ENCODE measurements around the gene AARSD1. TPM values are rescaled to one million over a fixed set of nuclear protein-coding genes. Genes with fewer than 3 reads are reported as not detected.
"Not testable (repeated sequence)": the region's sequence is repeated elsewhere in the genome, so short reads cannot be mapped to it uniquely, and the experiment has no call there.

The AARSD1 gene
- 52.5 TPM for polyA plus RNA-seq (2013, experiment 1 of 2; ENCODE audit: insufficient read length)
- polyA plus RNA-seq (2013, experiment 2 of 2; ENCODE audit: insufficient read length), result 48.1 TPM

- DNase-seq, result peak; percentile 92
Observed at GRCh38 chr17:42964161-42964932, at the start of gene AARSD1. Gene AARSD1 (minus strand): TSS chr17:42964454. CDS start chr17:42964440, 14 bp downstream.

DNA sequence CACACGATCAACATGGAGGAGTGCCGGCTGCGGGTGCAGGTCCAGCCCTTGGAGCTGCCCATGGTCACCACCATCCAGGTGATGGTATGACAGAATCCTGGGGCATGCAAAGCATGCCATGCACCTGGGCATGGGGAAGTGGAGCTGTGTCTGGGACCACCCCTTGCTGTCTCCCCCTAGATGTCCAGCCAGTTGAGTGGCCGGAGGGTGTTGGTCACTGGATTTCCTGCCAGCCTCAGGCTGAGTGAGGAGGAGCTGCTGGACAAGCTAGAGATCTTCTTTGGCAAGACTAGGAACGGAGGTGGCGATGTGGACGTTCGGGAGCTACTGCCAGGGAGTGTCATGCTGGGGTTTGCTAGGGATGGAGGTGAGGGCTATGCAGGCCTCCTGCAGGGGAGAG lies 49.0 kb upstream of the AARSD1 start:
- no peak for DNase-seq

- DNase-seq, result no peak
Observed at GRCh38 chr17:43011728-43012472, 47.6 kb upstream of the AARSD1 start.

- DNase-seq, result no peak
Observed at GRCh38 chr17:43010667-43011308, 46.5 kb upstream of the AARSD1 start.

DNA sequence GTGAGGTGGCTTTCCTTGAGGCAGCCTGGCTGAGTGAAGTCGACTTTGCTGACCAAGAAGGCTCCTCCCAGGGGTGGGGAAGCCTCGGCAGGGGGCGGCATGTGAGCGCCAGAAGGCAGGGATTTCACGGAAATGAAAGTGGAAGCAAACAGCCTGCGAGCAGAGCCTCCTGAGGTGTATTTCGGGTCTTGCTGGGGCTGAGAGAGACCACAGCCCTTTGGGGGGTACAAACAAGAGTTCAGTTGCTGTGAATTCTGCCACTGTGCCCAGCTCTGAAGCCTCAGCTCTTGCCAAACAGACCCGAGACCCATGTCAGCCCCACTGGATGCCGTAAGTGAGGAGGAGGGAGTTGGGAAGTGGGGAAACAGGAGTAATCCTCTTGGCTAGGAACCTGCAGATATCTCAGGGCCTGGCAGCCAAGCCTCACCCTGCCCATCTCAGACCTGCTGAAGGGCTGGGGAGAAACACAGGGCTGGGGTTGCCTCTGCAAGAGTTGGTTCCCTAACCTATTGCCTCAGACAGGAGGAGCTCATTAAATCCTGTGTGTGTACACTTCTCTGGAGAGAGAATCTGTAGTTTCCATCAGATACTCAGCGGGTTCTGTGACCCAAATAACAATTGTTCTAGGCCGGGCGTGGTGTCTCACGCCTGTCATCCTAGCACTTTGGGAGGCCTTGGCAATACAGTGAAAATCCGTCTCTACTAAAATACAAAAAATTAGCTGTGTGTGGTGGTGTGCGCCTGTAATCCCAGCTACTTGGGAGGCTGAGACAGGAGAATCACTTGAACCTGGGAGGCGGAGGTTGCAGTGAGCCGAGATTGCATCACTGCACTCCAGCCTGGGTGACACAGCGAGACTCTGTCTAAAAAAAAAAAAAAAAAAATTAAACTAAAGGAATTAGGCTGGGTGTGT lies 42.6 kb upstream of the AARSD1 start, which contains the start of gene IFI35:
TSS of gene IFI35 (plus strand) at position 146 of the 913 bp plus-strand sequence. CDS start at position 310, 164 bp downstream.
- peak; percentile 83 for DNase-seq

DNA sequence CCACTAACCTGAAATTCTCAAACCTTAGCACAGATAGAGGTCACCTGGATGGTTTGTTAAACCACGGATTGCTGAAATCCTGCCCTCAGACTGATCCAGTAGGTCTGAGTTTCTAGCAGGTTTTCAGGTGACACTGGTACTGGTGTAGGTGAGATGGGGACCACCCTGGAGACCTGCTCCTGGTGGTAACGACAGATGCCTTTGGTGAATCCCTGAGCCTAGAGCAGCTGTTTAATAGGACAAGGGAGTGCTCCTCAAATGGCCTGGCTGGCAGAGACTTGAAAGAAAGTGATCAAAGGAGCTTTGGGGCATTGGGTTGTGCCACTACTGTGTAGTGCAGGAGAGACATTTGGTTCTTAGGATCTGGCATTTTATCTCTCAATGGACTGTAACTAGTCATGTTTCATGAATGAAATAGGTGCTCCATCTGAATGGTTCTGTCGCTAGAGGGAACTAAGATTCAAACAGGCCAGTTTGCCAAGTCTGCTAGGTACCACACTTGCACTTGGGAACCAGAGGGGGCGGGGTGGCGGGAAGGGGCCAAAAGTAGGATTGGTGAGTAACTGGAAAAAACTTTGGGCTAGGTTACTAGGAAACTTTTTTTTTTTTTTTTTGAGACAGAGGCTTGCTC lies 39.4 kb upstream of the AARSD1 start:
- peak; percentile 64 for DNase-seq

- not testable (repeated sequence) for DNase-seq
Observed at GRCh38 chr17:43000894-43001293, 36.6 kb upstream of the AARSD1 start.

- no peak for DNase-seq
Observed at GRCh38 chr17:42999003-42999525, 34.8 kb upstream of the AARSD1 start.

GRCh38 chr17:42997984-42998938 lies 34.0 kb upstream of the AARSD1 start, which contains the start of gene RPL27:
Gene RPL27 (plus strand): TSS chr17:42998419. CDS start chr17:42998751, 332 bp downstream.
- DNase-seq, result peak; percentile 100

DNA sequence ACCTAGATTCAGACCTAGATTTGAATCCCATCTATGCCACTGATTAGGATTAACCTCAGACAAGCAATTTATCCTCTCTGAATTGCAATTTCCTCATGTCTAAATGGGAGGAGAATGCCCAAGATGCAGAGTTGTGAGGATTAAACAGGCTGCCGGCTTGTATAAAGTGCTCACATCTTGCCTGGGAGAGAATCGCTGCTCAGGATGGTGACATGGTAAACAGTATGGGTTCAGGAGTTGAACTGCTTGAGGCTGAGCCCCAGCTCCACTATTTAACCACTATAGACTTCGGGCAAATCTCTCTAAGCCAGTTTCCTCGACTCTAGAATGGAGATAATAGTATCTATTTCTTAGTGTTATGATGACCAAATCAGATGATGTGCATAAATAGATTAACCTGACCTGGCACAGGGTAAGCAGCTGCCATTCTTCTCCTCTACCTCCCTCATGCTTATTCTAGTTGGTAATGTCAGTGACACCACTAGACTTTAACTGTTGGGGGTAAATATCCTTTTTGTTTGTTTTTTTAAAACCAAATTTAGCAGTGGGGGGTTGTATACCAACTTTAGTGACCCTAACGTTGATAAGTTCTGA lies 33.2 kb upstream of the AARSD1 start:
- DNase-seq, result no peak

DNA sequence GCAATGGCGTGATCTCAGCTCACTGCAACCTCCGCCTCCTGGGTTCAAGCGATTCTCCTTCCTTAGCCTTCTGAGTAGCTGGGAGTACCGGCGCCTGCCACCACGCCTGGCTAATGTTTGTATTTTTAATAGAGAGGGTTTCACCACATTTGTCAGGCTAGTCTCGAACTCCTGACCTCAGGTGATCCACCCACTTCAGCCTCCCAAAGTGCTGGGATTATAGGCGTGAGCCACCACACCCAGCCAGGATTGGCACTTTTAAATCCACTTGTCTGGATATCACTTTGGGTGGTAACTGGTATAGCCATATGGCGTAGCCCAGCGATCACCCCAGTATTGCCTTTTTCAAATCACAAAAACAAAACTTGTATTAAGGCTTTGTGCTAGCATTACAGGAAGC lies 29.7 kb upstream of the AARSD1 start:
- not testable (repeated sequence) for DNase-seq

GRCh38 chr17:42992872-42993271 lies 28.6 kb upstream of the AARSD1 start:
- DNase-seq, result no peak

DNA sequence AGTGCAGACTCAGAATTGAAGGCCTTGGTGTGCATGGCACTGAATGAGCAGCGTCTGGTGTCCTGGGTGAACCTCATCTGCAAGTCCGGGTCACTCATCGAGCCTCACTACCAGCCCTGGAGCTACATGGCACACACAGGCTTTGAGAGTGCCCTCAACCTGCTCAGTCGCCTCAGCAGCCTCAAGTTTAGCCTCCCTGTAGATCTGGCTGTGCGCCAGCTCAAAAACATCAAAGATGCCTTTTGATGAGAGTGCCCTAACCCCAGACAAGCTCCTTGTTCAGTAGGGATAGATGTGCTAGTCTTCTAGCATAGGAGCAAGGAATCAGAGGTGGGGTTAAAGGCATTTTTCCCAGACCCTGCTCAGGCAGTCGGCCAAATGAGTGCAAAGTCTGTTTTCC lies 27.2 kb upstream of the AARSD1 start:
- no peak for DNase-seq

GRCh38 chr17:42989726-42990652 lies 25.7 kb upstream of the AARSD1 start:
- peak; percentile 64 for DNase-seq

GRCh38 chr17:42989141-42989540 lies 24.9 kb upstream of the AARSD1 start:
- peak; percentile 23 for DNase-seq

GRCh38 chr17:42985225-42985624 lies 21.0 kb upstream of the AARSD1 start:
- no peak for DNase-seq

DNA sequence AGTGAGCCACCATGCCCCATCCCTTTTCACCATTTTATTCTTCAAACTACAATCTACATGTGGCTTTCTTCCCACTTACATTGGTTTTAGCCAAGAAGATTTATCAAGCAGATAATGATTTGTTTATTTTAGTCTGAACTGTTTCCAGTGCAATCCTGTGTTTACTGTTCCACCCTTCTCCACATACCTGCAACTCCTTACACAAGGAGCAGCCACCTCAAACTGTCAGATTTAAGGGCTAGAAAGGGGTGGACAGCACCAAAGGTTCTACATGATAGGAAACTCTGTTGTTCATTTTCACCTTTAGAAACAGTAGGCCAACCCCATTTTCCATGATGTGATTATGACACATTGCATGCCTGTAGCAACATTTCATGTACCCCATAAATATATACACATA lies 18.0 kb upstream of the AARSD1 start:
- DNase-seq, result no peak

GRCh38 chr17:42980766-42981397 lies 16.6 kb upstream of the AARSD1 start:
- no peak for DNase-seq

All from fibroblast of skin of scalp (primary cell).